Spleen (tissue), 7 donors: ENCODE measurements around the gene EXOC3.

Experiments
- POLR2A ChIP-seq, 3 donors: fragments of 450-650 bp; IDR thresholded peaks; one replicate each; pipeline ENCODE4 v1.5.1; 2017; ENCODE audit warnings: antibody characterized with exemption in 3 of 3, mild to moderate bottlenecking in 1 of 3
- POLR2AphosphoS5 ChIP-seq, 3 donors: sonication (generic); formaldehyde crosslinking; IDR thresholded peaks; one replicate each; pipeline ENCODE4 v1.5.1; 2017; ENCODE audit warnings: antibody characterized with exemption in 3 of 3
- TF ChIP-seq, protein P1 (sequence below), 11 experiments: fragments of 200-600 bp in 7 of 11; fragments of 450-650 bp in 4 of 11; sonication (generic) in 4 of 11; IDR thresholded peaks in 8 of 11; conservative IDR thresholded peaks in 3 of 11; 1 replicate in 7 of 11; 2 replicates in 4 of 11; pipeline versions ENCODE4 v1.4.0 to v1.8.0; 2016 to 2021; ENCODE audit warnings: antibody characterized with exemption in 11 of 11, inconsistent platforms in 4 of 11, mild to moderate bottlenecking in 1 of 11
- donor health status: DM: no; HTN: no; CAD: no; lungs with moderate emphysema.
- donor health status: DM: no; HTN: no; CAD: no.
- donor health status: DM: no; HTN: no; CAD: no.

DNA sequence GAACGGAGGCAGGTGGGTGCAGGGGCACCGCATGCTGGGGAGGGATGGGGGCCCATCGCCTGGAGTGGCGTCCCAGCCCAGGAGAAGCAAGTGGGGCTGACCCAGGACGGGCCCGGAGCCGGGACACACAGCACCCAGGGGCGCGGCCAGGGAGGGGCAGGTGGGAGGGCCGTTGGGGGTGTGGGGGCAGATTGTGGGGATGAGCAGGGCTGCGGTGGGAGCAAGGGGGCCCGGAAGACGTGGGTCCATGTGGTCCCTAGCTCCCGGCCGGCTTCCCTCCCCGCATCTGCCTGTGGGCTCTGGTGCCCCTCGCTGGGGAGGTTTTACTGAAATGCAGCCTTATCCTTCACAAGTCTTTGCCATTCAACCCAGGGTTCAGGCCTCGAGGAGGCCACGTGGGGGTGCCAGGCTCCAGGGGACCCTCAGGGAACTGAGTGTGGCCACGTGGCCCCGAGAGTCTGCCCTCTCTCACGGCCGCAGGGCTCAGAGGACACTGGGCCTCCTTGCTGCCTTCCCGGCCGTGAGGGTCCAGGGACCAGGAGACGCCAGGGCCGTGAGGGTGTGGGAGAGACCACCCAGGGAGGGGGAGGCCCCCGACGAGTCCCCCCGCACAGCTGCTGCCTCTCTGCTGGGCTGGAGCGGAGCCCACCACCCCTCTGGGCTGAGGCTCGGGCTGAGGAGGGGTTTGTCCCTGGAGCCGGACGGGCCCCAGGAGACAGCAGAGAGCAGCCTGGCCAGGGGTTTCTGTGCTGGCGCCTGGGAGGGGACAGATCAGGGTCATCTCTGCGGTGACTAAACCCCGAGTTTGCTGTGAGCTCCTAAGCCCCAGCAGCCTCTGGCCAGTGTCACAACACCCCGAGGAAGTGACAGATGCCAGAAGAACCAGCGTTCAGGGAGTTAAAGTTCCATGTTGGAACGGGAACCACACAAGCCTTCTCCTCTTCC, 46.0 kb downstream of the EXOC3 start:
- TF ChIP-seq, protein P1, sequence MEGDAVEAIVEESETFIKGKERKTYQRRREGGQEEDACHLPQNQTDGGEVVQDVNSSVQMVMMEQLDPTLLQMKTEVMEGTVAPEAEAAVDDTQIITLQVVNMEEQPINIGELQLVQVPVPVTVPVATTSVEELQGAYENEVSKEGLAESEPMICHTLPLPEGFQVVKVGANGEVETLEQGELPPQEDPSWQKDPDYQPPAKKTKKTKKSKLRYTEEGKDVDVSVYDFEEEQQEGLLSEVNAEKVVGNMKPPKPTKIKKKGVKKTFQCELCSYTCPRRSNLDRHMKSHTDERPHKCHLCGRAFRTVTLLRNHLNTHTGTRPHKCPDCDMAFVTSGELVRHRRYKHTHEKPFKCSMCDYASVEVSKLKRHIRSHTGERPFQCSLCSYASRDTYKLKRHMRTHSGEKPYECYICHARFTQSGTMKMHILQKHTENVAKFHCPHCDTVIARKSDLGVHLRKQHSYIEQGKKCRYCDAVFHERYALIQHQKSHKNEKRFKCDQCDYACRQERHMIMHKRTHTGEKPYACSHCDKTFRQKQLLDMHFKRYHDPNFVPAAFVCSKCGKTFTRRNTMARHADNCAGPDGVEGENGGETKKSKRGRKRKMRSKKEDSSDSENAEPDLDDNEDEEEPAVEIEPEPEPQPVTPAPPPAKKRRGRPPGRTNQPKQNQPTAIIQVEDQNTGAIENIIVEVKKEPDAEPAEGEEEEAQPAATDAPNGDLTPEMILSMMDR (IDR thresholded peaks at IDR 0.05 in 8 of 11, conservative IDR thresholded peaks at IDR 0.05 in 3 of 11), result no peak
- no peak for TF ChIP-seq POLR2A (IDR thresholded peaks at IDR 0.05)
- no peak for TF ChIP-seq POLR2AphosphoS5 (IDR thresholded peaks at IDR 0.05)
